ENCODE data around the gene RGS5. TPM values are rescaled to one million over a fixed set of nuclear protein-coding genes. Genes with fewer than 3 reads are reported as not detected.

The RGS5 gene
- polyA plus RNA-seq, 1 donor (not counting 4 experiments of a cell fraction or from before 2014, with no cell fraction given): 4.1 TPM

DNA sequence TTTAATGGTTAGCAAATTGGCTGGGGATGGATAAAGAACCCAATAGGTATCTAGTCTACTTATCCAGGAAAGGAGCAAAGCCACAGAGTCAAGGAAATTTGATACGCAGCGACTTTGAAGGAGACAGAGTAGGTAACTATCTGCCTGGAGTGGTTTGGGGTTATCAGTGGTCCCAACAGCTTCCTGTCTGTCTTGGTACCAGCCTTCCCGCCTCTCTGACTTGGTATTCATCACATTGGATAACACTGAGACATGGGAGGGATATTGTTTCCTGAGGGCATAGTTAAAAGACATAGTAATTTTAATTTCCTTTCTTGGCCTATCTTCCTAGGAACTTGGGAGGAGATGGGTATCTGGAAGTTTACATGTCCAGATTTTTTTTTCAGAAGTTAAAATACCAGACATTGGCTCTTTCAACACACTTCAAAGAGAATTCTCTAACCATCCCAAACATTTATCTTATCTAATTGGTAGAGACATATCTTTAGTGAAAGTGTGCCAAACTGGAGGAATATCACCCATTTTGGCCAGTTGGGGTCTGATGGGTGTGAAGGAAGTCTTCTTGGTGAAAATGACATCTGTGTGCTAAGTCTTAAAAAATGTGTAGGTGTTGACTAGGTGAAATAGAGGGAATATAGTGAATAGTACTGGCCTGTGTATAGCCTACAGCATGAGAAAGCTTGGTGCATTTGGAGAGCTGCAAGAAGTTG is 65.0 kb downstream of the RGS5 start:
- no peak overlapping the region for H3K27ac ChIP-seq (ENCODE audit: control insufficient read depth, insufficient read depth, low read length)
- FAIRE-seq (no peak), DNase-seq (ENCODE audit: low read depth, low spot score) (no peak)
- no peak overlapping the region for H3K4me2 ChIP-seq (ENCODE audit: control insufficient read depth, extremely low read depth, insufficient read depth, low read depth, low read length)
- H2AFZ ChIP-seq (ENCODE audit: control insufficient read depth, low read length): no peak overlapping the region
- H3K9me1 ChIP-seq (ENCODE audit: control insufficient read depth, extremely low read depth, insufficient read depth, low read length): no peaks in the 10 kb centered on the region
- no peaks in the 10 kb centered on the region for H3K9me3 ChIP-seq (ENCODE audit: control insufficient read depth, low read depth, low read length)
- no peak for TF ChIP-seq EZH2 (IDR thresholded peaks at IDR 0.05; ENCODE audit: low read length)
- TF ChIP-seq, protein P1, sequence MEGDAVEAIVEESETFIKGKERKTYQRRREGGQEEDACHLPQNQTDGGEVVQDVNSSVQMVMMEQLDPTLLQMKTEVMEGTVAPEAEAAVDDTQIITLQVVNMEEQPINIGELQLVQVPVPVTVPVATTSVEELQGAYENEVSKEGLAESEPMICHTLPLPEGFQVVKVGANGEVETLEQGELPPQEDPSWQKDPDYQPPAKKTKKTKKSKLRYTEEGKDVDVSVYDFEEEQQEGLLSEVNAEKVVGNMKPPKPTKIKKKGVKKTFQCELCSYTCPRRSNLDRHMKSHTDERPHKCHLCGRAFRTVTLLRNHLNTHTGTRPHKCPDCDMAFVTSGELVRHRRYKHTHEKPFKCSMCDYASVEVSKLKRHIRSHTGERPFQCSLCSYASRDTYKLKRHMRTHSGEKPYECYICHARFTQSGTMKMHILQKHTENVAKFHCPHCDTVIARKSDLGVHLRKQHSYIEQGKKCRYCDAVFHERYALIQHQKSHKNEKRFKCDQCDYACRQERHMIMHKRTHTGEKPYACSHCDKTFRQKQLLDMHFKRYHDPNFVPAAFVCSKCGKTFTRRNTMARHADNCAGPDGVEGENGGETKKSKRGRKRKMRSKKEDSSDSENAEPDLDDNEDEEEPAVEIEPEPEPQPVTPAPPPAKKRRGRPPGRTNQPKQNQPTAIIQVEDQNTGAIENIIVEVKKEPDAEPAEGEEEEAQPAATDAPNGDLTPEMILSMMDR (optimal IDR thresholded peaks at IDR 0.05 in 1 of 3, IDR thresholded peaks at IDR 0.05 in 1 of 3, conservative IDR thresholded peaks at IDR 0.05 in 1 of 3; ENCODE audit: extremely low read depth in 1 of 3, insufficient read depth in 2 of 3, low read length in 3 of 3): no peak
- no peaks in the 10 kb centered on the region for H4K20me1 ChIP-seq (ENCODE audit: control insufficient read depth, extremely low read depth, insufficient read depth, low read length)
- dilution Hi-C loops (cut with MboI; ENCODE audit: extremely low pct_ligation_motif_present, low sequenced_read_pairs): no loop called here
- H3K79me2 ChIP-seq (ENCODE audit: control insufficient read depth, insufficient read depth, low read length): no peaks in the 10 kb centered on the region
- no peaks in the 10 kb centered on the region for H3K27me3 ChIP-seq (ENCODE audit: control insufficient read depth, extremely low read depth, insufficient read depth, low read length)
- H3K36me3 ChIP-seq (ENCODE audit: control insufficient read depth in 2 of 2, extremely low read depth in 1 of 2, insufficient read depth in 2 of 2, low read length in 2 of 2): no peaks in the 10 kb centered on the region
- no peak overlapping the region for H3K4me3 ChIP-seq (ENCODE audit: control insufficient read depth in 2 of 3, extremely low read depth in 1 of 3, insufficient read depth in 2 of 3, low read depth in 1 of 3, low read length in 3 of 3)
- no peak overlapping the region for H3K9ac ChIP-seq (ENCODE audit: control insufficient read depth, extremely low read depth, insufficient read depth, low read length)
- H3K4me1 ChIP-seq (ENCODE audit: control insufficient read depth, extremely low read depth, insufficient read depth, low read length): no peaks in the 10 kb centered on the region

DNA sequence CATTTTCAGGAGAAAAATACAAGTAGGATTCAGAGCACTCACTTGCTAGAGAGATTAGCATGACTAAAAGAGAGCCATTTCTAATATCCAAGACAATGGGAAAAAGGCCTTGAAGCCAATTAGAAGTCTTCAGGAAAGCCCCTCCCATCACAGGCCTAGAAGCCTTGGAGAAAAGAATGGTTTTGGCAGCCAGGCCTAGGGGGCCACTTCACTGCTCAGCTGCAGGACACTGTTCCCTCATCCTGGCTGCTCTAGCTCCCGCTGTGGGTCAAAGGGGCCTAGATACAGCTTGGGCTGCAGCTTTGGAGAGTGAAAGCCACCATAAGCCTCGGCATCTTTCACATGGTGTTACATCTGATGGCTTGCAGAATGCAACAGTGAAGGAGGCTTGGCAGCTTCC is 70.7 kb downstream of the RGS5 start:
- H3K27ac ChIP-seq (ENCODE audit: control insufficient read depth, insufficient read depth, low read length): no peak overlapping the region
- dilution Hi-C loops (cut with MboI; ENCODE audit: extremely low pct_ligation_motif_present, low sequenced_read_pairs): no loop called here

More for the DNA sequence above, 70.7 kb downstream of the RGS5 start:
- Histone ChIP-seq H3K9ac (ENCODE audit: control insufficient read depth, extremely low read depth, insufficient read depth, low read length) (no peak overlapping the region), H3K27me3 (ENCODE audit: control insufficient read depth, extremely low read depth, insufficient read depth, low read length) (no peaks in the 10 kb centered on the region), H3K9me1 (ENCODE audit: control insufficient read depth, extremely low read depth, insufficient read depth, low read length) (no peaks in the 10 kb centered on the region), H4K20me1 (ENCODE audit: control insufficient read depth, extremely low read depth, insufficient read depth, low read length) (no peaks in the 10 kb centered on the region), H3K9me3 (ENCODE audit: control insufficient read depth, low read depth, low read length) (no peaks in the 10 kb centered on the region), H3K36me3 (ENCODE audit: control insufficient read depth in 2 of 2, extremely low read depth in 1 of 2, insufficient read depth in 2 of 2, low read length in 2 of 2) (no peaks in the 10 kb centered on the region), H3K79me2 (ENCODE audit: control insufficient read depth, insufficient read depth, low read length) (no peaks in the 10 kb centered on the region), H3K4me1 (ENCODE audit: control insufficient read depth, extremely low read depth, insufficient read depth, low read length) (no peaks in the 10 kb centered on the region), H3K4me3 (ENCODE audit: control insufficient read depth in 2 of 3, extremely low read depth in 1 of 3, insufficient read depth in 2 of 3, low read depth in 1 of 3, low read length in 3 of 3) (no peak overlapping the region), H3K4me2 (ENCODE audit: control insufficient read depth, extremely low read depth, insufficient read depth, low read depth, low read length) (no peak overlapping the region), H2AFZ (ENCODE audit: control insufficient read depth, low read length) (no peak overlapping the region)
- no peak for TF ChIP-seq EZH2 (IDR thresholded peaks at IDR 0.05; ENCODE audit: low read length)
- TF ChIP-seq, protein P1 (optimal IDR thresholded peaks at IDR 0.05 in 1 of 3, IDR thresholded peaks at IDR 0.05 in 1 of 3, conservative IDR thresholded peaks at IDR 0.05 in 1 of 3; ENCODE audit: extremely low read depth in 1 of 3, insufficient read depth in 2 of 3, low read length in 3 of 3): no peak
- FAIRE-seq (no peak), DNase-seq (ENCODE audit: low read depth, low spot score) (no peak)
